GDM1 (cell line): ENCODE data around the gene SLC1A7.

Experiments used
- DNase-seq: peaks from one replicate; lab custom pipeline; 2025; lab: John Stamatoyannopoulos, UW

Gene SLC1A7

DNA sequence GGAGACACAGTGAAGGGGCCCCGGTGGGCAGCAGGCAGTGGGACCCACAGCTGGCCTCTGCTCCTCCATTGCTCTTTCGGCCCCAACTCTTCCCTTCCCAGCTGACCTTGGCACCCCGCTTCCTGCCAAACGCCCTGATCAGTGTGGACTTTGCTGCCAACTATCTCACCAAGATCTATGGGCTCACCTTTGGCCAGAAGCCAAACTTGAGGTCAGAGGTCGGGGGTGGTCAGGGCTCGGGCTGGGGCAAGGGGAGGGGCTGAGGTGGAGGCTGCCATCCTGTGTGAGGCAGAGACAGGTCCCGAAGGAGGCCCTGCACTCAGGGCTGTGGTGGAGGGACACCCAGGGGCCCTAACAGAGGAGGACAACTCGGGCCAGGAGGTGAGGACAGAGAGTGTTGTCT is 66.7 kb downstream of the SLC1A7 start:
- no peak for DNase-seq

DNA sequence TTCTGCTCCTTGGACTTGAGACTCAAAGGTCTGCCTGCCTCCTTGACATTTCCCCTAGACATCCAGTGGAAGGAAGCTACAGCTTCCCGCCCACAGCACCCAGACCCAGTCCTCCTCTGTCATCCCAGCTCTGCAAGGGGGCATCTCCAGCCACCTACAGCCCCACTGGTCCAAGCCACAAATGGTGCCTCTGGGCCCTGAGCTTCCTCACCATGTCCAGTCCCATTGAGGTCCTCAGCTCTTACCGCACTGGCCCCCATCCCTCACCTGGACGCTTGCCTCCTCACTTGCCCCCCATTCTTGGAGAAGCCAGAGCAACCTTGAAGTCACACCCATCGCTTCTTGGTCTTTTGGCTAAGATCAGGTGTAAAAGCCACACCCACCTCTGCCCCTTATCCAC is 67.2 kb downstream of the SLC1A7 start:
- DNase-seq, result no peak

DNA sequence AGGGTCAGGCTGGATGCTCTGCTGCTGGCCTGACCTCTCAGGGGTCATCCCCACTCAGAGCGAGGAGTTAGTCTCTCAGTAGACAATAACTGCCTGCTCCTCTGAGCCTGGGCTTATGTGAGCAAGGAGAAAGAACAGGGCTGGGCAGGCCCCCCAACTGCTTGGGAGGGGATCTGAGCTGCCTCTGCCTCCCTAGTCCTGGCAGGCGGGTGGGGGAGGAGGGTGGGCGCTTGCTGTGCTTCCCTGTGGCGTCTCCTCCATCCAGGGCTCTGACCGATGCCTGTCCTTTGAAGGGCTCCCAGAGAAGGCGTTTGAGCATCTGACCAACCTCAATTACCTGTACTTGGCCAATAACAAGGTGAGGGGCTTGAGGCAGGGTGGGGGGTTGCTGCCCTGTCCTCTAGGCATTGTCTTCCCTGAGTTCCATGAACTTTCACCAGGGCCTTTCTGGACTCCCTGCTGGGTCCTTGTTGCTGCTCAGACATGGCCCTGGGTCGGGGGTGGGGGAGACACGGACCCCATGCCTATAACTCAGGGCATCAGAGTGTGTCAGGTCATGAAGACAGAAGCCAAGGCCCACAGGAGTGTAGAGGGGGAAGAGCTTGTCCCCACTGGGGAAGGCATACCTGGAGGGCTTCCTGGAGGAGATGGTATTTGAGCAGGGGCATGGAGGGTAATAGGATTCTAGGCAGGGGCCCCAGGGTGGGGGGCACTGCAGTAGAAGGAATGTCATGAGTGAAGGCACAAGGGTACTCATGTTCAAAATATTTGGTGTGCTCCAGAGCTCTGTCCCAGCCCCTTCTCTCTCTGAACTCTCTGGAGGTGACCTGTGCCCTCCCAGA is 67.9 kb downstream of the SLC1A7 start:
- no peak for DNase-seq

DNA sequence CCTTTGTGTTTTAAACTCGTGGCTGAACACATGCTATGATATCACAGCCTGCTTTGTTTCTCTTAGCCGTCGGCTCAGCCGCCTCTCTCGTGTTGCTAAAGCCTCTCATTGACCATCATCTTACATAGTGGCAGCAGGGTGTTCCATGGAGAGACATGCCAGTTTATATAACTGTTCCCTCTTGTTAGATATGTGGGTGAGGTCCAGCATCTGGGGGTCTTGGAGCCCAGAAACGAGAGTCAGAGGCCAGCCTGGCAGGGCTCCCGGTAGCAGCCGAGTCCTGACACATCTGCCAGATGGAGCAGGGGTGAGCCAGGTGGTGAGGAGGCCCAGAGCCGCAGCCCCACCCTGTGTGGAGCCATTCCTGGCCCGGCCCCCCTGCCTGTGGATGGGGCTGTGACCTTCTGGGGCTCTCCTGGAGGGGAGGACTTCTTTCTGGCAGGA is 68.5 kb downstream of the SLC1A7 start:
- DNase-seq, result no peak

DNA sequence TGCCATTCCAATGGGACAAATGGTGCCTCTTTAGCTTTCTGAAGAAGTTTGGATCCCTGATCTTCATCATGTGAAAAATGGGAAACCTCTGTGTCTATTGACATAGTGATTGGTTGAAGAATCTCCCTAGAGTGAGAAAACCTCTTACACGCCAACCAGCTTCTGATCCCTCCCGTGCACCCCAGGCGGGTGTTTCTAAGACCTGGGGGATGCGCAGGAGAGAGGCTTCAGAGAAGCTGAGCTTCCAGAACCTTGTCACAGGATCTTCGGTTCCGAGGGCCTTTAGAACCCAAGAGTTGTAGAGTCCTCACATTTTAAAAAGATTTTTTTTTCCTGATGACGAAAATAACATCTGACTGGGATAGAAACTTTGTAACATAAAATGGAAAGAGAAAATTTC is 69.2 kb downstream of the SLC1A7 start:
- no peak for DNase-seq

DNA sequence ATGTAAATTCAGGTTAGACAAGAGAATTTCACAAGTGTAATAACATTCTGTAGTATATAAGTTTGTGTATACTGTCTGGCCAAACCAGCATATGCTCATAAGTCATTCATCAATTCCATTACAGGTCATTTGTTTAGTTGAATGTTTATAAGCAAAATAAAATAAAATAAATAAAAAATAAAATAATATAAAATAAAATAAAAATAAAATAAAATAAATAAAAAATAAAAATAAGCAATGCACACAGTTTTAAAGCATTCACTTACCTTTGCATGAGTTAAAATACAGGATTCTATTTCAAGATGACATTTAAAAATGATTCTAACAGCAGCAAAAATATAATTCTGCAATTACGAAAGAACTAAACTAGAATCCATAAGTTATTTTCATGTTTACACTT is 70.5 kb downstream of the SLC1A7 start:
- no peak for DNase-seq

DNA sequence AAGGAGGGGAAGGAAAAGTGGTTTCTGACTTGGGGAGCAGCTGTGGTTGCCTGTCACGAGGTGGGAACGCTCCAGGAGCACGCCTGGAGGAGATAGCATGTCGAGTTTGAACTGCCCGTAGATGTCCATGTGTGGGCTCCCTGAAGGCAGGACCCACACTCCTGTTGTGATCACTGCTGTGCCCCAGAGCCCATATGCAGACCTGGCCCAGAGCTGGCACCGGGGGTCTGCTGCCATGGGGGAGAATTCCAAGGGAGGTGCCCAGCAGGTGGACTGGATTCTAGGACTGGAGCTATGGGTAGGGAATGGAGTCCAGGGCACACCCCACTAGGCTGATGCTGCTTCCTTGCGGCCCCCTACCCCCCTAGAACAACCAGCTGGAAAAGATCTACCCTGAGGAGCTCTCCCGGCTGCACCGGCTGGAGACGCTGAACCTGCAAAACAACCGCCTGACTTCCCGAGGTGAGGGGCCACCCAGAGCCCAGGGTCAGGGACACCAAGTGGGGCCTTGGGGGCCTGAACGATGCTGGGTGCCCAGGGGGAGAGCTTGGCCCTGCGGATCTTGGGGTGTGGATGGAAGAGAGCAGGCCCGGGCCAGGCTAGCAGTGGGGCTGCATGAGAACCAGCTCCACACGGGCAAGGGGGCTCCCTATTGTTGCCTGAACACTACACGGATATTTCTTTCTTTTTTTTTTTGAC is 71.1 kb downstream of the SLC1A7 start:
- DNase-seq, result no peak

DNA sequence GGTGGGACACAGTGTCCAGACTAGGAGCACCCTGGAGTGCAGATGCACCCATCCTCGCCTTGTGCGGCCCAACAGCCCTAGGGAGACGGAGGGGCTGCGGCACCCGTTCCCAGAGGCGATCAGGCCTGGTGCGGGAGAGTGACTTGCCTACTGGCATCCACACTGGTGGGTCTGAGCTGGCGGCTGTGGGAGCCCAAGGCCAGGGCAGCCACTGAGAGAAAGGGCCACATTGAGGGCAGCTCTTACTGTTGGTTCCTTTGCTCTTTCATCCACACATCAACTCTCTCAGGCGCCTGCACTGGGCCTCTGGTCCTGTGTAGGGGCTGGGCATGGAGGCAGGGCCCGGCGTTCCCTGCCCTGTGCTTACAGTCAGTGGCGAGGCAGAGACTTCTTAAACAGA is 71.8 kb downstream of the SLC1A7 start:
- DNase-seq, result no peak

DNA sequence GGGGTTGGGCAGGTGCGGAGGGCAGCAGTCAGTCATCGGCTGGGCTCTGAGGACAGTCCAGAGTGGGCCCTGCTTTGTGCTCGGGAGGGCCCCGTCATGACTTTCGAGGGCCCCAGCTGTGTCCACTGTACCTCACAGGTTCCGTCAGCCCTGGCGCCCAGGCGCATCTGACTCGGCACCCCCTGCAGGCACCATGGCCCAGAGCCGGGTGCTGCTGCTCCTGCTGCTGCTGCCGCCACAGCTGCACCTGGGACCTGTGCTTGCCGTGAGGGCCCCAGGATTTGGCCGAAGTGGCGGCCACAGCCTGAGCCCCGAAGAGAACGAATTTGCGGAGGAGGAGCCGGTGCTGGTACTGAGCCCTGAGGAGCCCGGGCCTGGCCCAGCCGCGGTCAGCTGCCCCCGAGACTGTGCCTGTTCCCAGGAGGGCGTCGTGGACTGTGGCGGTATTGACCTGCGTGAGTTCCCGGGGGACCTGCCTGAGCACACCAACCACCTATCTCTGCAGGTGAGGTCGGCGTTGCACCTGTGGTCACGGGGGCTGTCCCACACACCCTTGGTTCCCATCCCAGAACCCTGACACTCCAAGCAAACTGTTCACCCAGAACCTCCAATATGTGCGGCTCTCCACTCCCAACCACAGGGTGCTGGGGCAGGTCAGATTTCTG is 72.6 kb downstream of the SLC1A7 start:
- DNase-seq, result no peak

DNA sequence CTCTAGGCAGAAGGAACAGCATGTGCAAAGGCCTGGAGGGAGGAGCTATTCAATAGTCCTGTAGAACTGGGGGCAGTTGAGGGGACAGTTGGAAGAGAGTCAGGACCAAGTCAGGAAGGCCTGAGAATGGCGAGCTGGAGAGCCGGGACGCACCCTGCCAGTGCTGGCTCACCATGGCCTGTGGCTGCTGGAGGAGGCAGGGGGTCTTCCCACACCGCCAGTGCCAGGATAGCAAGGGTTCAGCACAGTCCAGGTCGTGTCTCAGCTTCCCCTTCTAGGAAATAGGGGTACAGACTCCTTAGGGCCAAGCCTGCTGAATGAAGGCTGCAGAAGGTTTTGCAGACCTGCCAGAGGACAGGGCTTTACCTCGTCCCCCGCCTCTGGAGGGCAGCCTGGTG is 73.2 kb downstream of the SLC1A7 start:
- DNase-seq, result no peak

DNA sequence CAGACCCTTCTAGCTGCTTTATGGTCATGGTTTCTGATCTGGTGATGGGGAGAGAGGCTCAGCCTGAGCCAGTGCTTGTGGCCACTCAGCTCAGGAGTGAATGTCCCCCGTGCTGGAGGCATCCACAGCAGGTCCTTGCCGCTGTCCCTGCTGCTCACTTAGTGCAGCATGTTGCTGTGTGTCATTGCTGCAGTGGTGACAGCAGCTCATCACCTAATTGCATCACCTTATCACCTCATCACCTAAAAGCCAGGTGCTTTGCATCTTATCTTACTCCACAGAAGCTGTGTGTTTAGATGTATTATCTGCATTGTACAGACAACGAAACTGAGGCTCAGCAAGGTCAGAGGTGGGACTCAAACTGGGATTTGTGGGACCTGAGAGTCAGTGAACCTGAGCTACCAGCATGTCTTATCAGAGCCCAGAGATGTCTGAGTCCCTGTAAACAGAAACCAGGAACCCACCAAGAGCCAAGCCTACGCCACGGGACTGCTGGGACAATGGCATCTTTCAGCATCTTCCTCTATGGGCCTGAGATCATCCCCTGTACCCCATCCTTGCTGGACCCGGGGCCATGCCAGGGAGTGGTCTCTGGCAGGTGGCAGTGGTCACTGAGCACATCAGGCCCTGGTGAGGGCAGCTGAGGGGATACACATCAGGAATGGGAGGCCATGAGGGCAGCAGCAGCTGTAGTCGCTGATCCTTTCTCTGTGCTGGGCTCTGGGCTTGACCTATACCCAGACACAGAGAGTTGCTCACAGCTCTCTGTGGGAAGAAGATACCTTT is 73.9 kb downstream of the SLC1A7 start:
- DNase-seq, result no peak

DNA sequence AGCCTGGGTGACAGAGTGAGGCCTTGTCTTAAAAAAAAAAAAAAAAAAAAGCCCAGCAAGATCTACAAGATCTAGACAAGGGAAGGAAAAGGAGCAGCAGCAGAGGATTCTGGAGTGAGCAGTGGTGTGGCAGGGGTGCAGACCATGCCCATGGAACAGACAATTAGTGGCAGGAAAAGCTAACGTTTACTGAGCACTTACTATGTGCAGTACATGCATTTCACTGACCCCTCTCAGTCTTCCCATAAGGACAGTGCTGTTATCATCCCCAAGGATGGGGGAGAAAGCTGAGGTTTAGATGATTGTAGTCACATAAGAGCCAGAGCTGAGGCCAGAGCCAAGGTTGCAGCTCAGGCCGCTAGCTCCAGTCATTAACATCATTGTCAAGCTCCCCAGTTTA is 74.6 kb downstream of the SLC1A7 start:
- no peak for DNase-seq

DNA sequence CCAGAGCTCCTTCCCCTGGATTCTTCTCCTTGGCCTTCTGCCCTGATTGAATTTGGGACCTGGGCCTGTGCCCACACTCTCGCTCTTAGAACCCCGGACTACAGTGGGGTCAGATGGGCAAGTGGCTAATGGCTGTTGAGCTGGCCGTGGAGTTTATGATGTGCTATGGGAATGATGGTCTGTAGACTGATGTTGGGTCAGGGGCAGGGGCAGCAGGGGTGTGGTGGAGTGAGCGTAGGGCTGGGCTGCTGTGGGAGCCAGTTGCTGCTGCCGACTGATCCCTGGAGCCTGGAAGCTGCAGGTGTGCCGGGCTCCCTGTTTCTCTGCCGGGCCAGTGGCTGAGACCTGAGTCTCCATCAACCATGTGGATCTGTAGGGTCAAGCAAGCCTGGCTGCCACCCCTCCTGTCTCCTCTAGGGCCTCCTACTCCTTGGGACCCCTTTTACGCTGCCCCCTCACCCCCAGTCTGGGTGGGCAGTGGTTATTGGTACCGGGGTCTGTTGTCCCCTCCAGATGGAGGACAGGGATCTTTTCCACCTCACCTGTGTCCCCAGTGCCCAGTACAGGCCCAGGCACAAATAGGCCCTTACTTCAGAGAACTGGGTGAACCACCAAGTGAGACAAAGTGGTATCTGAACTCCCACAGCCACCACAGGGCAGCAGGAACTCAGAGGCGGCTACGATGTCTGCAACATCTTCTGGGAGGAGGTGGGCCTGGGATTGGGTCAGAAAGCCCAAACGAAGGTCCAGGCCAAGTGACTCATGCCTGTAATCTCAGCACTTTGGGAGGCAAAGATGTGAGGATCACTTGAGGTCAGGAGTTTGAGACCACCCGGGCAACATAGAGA is 75.3 kb downstream of the SLC1A7 start:
- DNase-seq, result no peak

DNA sequence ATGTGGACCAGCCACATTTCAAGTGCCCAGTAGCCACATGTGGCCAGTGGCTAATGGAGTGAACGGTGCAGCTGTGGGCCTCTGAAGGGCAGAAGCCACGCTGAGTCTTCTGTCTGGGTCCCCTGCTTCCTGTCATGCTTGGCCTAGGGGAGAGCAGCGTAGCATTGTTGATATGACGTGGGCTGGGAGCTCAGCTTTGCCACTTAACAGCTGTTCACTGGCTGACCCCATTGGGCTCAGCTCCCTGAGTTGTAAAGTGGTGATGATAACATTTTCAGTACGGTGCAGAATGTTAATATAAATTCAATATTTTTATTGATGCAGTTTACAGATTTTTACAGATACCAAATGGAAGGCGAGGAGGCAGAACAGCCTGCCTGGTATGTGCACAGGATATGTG is 76.0 kb downstream of the SLC1A7 start:
- DNase-seq, result no peak

DNA sequence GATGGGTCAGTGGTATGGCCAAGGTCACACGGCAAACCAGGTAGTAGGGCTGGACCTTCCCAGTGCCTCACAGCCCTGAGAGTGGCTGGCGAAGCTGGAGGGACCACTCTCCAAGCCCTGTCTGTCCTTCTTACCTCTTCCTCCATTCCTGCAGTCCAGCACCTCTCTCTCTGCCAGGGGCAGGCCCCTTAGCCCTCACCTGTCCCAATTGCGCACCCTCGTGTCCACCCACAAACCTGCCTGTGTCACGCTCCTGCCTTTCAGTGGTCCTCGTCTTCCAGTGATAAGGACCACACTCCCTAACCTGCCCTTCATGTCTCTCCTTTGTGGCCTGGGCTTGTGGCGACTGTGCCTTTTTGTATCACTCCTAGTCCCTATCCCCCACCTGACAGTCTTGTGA is 77.0 kb downstream of the SLC1A7 start:
- no peak for DNase-seq

DNA sequence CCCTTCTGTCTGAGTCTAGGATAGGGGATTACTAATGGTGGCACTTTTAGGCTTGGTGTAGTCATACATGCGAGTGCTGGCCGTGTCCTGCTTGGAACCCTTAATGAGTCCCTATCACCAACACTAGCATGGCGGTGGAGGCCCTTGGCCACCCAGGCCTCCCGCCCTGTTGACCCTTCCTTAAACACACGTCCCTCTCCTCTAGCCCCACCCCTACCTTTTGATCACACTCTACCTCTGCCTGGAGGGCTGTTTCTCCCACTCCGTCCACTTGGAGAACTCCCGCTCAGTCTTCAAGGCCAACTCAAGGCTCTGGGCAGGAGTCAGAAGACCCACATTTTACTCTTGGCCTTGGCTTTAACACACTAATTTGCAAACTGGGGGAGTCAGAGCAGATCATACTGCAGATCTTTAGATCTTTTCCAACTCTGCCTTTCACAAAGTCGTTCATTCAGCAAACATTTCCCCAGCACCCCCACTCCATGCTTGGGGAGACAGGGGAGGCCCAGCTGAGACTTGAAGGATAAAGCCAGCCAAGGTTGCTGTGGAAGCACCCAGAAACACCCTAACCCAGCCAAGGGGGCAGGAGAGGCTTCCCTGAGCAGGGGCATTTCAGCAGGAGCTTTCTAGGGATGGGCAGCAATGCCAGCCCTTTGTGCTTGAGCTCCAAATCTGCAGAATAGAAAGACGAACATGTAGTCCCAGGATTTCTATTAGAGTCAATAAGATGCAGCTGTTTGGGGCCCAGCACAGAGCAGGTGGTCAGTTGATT is 78.5 kb downstream of the SLC1A7 start:
- no peak for DNase-seq

DNA sequence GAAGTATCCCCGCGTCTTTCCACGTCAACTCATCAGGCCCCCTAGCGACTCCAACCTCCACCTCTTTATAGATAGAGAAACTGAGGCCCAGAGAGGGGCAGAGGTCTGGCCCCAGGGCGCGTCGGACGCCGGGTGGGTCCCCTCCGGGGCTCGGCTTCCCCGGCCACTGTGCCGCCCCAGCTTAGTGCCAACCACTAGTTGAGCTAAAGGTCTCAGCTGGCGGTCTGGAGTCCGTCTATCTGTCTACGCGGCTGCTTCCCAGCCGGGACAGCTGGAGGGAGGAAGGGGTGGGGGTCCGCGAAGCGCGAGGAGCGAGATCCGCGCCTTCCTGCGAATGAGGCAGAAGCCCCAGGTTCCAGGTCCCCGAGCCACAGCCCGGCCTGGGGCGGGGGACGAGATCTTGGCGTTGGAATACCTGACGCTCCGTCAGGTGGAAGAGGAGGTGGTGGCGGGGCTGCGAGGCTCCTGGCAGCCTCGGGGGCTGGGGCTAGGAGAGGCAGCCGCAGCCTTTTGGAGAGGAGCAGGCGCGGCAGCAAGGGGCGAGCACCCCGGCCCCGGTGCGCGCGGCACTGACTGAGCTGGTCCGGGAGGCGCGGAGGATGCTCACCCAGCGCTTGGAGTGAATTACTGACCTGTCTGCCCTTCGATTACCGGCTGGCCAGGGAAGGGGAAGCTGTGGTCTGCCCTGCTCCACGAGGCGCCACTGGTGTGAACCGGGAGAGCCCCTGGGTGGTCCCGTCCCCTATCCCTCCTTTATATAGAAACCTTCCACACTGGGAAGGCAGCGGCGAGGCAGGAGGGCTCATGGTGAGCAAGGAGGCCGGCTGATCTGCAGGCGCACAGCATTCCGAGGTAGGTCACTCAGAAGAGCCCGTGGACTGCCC is 79.5 kb downstream of the SLC1A7 start:
- DNase-seq, result no peak

DNA sequence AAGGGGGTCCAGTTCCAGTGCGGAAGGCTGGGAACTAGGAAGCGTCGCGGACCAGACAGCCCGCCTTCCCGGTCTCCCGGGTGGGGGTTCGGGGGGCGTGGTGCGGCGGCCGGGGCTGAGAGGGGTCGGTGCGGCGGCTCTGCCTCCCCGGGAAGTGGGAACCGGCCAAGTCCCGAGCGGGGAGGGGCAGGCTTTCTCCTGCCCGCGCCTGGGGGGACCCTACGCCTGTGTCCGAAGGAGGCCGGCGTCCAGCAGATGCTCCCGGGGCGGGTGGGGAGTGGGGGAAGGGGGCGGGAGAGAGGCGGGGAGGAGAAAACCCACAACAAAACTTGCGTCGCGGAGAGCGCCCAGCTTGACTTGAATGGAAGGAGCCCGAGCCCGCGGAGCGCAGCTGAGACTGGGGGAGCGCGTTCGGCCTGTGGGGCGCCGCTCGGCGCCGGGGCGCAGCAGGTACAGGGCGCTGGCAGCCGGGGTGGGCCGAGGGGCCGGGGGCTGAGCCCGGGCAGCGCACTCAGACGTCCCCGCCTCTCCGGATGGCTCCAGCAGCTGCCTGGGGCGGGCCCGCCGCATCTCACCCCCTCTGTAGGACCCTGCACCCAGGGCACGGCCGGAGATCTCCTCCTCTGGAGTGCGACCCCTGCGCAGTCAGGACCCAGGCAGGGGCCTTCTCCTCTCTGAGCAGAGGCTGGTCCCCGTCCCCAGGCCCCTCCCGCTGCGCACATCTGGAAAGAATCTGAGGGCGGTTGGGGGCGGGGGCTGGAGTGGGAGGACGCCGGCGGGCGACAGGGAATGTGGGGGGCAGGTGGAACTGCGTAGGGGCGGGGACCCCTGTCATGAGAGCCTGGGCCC is 80.4 kb downstream of the SLC1A7 start, which contains the start of gene PODN:
TSS of gene PODN (plus strand) at position 355 of the 849 bp plus-strand sequence. CDS start 7,643 bp downstream, outside the sequence.
- DNase-seq, result no peak
